Heart right ventricle (tissue), 16 donors: ENCODE data around the gene CREB3L1. TPM values are rescaled to one million over a fixed set of nuclear protein-coding genes. Genes with fewer than 3 reads are reported as not detected.

Source experiments
- ATAC-seq, 8 donors: fragments of 200-7000 bp; cut with Tn5 transposase; one replicate each; pipeline ENCODE4 v1.9.1; 2020; ENCODE audit warnings: mild to moderate bottlenecking in 8 of 8, moderate library complexity in 8 of 8, moderate number of reproducible peaks in 1 of 8
- DNase-seq, 2 donors: peaks; one replicate each; pipeline ENCODE4 v3.0.0-alpha.2; 2020
- H3K27ac ChIP-seq, 10 donors: fragments of 200-600 bp; sonication (generic) in 2 of 10; one replicate each; pipeline versions ENCODE4 v1.5.0 to v1.8.0; 2020 to 2022; ENCODE audit warnings: mild to moderate bottlenecking in 3 of 10
- H3K27me3 ChIP-seq, 7 donors: fragments of 200-600 bp; one replicate each; pipeline ENCODE4 v1.8.0; 2021 to 2022; ENCODE audit warnings: mild to moderate bottlenecking in 2 of 7
- H3K36me3 ChIP-seq, 9 donors: fragments of 200-600 bp; sonication (generic) in 1 of 9; one replicate each; pipeline versions ENCODE4 v1.5.0 to v1.8.0; 2020 to 2022; ENCODE audit warnings: mild to moderate bottlenecking in 2 of 9
- H3K4me1 ChIP-seq, 9 donors: fragments of 200-600 bp; sonication (generic) in 1 of 9; one replicate each; pipeline versions ENCODE4 v1.5.0 to v1.8.0; 2020 to 2022; ENCODE audit warnings: mild to moderate bottlenecking in 4 of 9
- H3K4me3 ChIP-seq, 10 donors: fragments of 200-600 bp; sonication (generic) in 2 of 10; one replicate each; pipeline versions ENCODE4 v1.5.0 to v1.8.0; 2020 to 2022; ENCODE audit warnings: mild to moderate bottlenecking in 7 of 10, moderate library complexity in 2 of 10
- H3K9me3 ChIP-seq, 11 donors: fragments of 200-600 bp in 10 of 11; sonication (generic) in 2 of 11; one replicate each; pipeline versions ENCODE4 v1.5.0 to v1.8.0; 2013 to 2022; ENCODE audit warnings: mild to moderate bottlenecking in 2 of 11, control low read depth in 1 of 11, moderate library complexity in 1 of 11
- CTCF ChIP-seq, 9 donors: fragments of 200-600 bp; sonication (generic) in 2 of 9; IDR thresholded peaks; one replicate each; pipeline versions ENCODE4 v1.5.0 to v1.8.0; 2021 to 2022; ENCODE audit warnings: antibody characterized with exemption in 9 of 9, mild to moderate bottlenecking in 5 of 9, moderate library complexity in 1 of 9
- WGBS, 2 donors: extraction: QIAGEN DNeasy Blood & Tissue Kit; methylation state at CpG; one replicate each; pipeline ENCODE4 v1.1.7; 2013; ENCODE audit warnings: inconsistent platforms in 1 of 2; 5-methylcytosine and 5-hydroxymethylcytosine counted together
- intact Hi-C, 10 donors: fragments of 100-400 bp; cut with DNase I; formaldehyde crosslinking; loops; one replicate each; pipeline versions ENCODE4 v1.11.1 to v1.14.2; 2022
- polyA plus RNA-seq, 2 donors: library from polyadenylated mRNA; stranded (reverse); fragments of 200-250 nt; gene quantifications; one replicate each; pipeline ENCODE4 v1.2.3, GENCODE V29; 2013
- total RNA-seq, 10 donors: library from RNA; stranded (reverse); fragmentation: NEBNext Ultra II Directional in 3 of 10; extraction: Animal tissue kit (Norgen Biotek cat#: 25700) in 3 of 10; gene quantifications; one replicate each; pipeline versions ENCODE4 v1.2.1 to v1.2.4, GENCODE V29; 2021 to 2023
- donor health status: Arrhythmogenic right ventricular cardiomyopathy.
- donor health status: ischemic (EF 13 %, LVEDD 7.1; RV severe dilation, severe dysfunction).
- donor health status: healthy with polysubstance abuse.
- donor health status: DM: no; HTN: yes; CAD: no.
- donor health status: DM: no; HTN: no; CAD: no.
- donor health status: ischemic (EF 25% LVEDD 6.9; RV normal size, moderate dysfunction).
- donor health status: ischemic (EF 25% LVEDD 5.7; RV mildly dilated, moderate dysfunction).
- donor health status: healthy.
- donor health status: DM: yes; HTN: yes; CAD: no.
- donor health status: Ischemic cardiomyopathy.
- donor health status: ischemic (EF 35%, LVEDD 5.7; RV mildly dilated, moderate dysfunction).
- donor health status: nonischemic (EF 11% LVEDD 7.7; RV severe dilation, severe dysfunction).
- donor health status: DM: yes; HTN: yes; CAD: no.
- donor health status: PGD.
- donor health status: ischemic (EF 29% LVEDD 5.4; RV normal size, mild dysfunction).
- donor health status: nonischemic (EF 23%, LVEDD 6.1; RV moderate dilation, normal function).

The CREB3L1 gene
- total and polyA plus RNA-seq, 12 donors = 9.7 to 127 (median 36.1) TPM

- Histone ChIP-seq H3K9me3 (no peaks in the 10 kb centered on the region), H3K27me3 (peaks cover 5 to 57% (median 21%) of the 10 kb centered on the region in 7 donors), H3K4me1 (peaks cover 10 to 43% (median 27%) of the 10 kb centered on the region in 9 donors), H3K27ac (no peak overlapping the region), H3K4me3 (no peak overlapping the region), H3K36me3 (no peaks in the 10 kb centered on the region)
- no peak for ATAC-seq
- no peak for TF ChIP-seq CTCF (IDR thresholded peaks at IDR 0.05)
- intact Hi-C loops = no loop called here
- no peak for DNase-seq
- 59% methylated on average over 5 of the region's 5 CpGs for WGBS, 2 donors
These were observed 52.7 kb downstream of the CREB3L1 start for GRCh38 chr11:46330154-46330553.

DNA sequence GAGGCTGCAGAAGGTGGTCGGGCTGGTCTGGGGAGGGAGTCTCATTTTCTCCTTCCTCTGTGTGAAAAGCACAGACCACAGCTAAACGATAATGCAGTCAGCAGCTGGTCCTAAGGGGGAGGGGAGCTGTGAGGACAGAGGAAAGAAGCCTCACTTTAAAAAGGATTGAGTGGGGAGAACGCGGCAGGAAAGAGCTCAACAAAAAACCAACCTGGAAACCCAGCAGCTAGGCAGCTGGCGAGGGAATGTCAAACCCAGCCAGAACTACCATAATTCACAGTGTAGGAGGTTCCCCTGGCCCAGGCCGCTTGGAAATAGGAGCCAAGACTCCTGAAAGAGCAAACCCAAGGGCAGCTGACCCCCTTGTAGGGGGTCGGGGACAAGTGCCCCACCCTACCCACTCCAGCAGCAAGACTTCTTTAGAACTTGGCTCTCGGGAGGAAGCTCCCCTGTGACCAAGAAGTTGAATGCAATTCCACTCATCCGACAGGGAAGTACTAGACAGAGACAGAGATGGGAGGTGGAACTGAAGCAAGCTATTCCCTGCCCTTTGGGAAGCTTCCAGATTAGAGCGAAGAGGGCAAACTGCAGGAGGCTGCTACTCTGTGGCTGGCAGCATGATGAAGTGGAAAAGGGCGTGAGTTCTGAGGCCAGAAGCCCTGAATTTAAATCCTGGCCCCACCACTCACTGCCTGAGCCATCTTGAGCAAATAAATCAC is 53.3 kb downstream of the CREB3L1 start:
- no peaks in the 10 kb centered on the region for H3K36me3 ChIP-seq
- intact Hi-C loops = no loop called here
- H3K9me3 ChIP-seq = no peaks in the 10 kb centered on the region
- DNase-seq (no peak), ATAC-seq (peak in 5 of 8 donors; percentile 3 to 38 (median 23))
- no peak overlapping the region for H3K4me3 ChIP-seq
- 18 to 20% methylated on average over 11 of the region's 11 CpGs for WGBS, 2 donors
- H3K4me1 ChIP-seq = peaks cover 10 to 45% (median 27%) of the 10 kb centered on the region in 9 donors
- no peak for TF ChIP-seq CTCF (IDR thresholded peaks at IDR 0.05)
- peak overlapping the region in 1 of 10 donors; percentile 12 for H3K27ac ChIP-seq
- H3K27me3 ChIP-seq = peaks cover 5 to 57% (median 21%) of the 10 kb centered on the region in 7 donors

DNA sequence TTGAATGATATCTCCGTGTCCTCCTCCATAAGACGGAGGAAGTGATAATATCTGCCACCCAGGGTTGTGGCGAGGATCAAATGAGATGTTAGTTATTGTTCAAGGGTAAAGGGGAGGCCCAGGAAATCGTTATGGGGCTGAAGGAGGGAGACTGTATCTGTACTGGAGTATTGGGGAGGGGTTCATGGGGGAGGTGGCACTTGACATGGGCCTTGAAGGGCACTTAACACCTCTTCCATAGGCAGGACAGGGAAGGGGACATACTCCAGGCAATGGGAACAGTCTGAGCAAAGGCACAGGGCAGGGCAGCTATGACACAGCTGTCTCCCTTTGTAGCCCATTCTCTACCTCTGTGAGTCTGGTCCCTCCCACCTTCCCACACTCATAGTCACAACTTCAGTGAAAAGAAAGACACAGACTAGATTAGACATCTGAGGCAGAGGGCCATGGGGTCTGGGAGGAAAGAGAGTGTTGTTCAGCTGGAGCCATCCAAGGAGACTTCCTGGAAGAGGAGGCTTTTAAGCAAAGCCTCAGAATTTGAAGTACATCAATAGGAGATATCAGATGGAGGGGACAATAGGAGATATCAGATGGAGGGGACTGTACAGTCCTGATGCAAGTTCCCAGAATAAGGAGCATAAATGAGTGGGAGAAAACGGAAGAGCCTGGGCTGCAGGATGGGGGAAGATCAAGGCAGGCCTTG is 54.0 kb downstream of the CREB3L1 start:
- no peaks in the 10 kb centered on the region for H3K36me3 ChIP-seq
- 49 to 64% methylated on average over 5 of the region's 5 CpGs for WGBS, 2 donors
- peaks cover 5 to 57% (median 21%) of the 10 kb centered on the region in 7 donors for H3K27me3 ChIP-seq
- no peak overlapping the region for H3K27ac ChIP-seq
- intact Hi-C loops = no loop called here
- no peaks in the 10 kb centered on the region for H3K9me3 ChIP-seq
- peaks cover 10 to 53% (median 27%) of the 10 kb centered on the region in 9 donors for H3K4me1 ChIP-seq
- no peak for TF ChIP-seq CTCF (IDR thresholded peaks at IDR 0.05)
- ATAC-seq (no peak), DNase-seq (no peak)
- H3K4me3 ChIP-seq = no peak overlapping the region

GRCh38 chr11:46332093-46332567 is 54.7 kb downstream of the CREB3L1 start:
- Histone ChIP-seq H3K4me1 (peaks cover 10 to 58% (median 27%) of the 10 kb centered on the region in 9 donors), H3K27ac (no peak overlapping the region), H3K36me3 (no peaks in the 10 kb centered on the region), H3K27me3 (peaks cover 5 to 57% (median 21%) of the 10 kb centered on the region in 7 donors), H3K9me3 (no peaks in the 10 kb centered on the region), H3K4me3 (peak overlapping the region in 8 of 10 donors; percentile 35 to 59 (median 54))
- DNase-seq = no peak
- 33 to 40% methylated on average over 8 of the region's 8 CpGs for WGBS, 2 donors
- ATAC-seq = no peak
- intact Hi-C loops = no loop called here
- TF ChIP-seq CTCF (IDR thresholded peaks at IDR 0.05) = no peak
